Adrenal gland (tissue), 12 donors: ENCODE results near the gene CDK6. TPM values are rescaled to one million over a fixed set of nuclear protein-coding genes. Genes with fewer than 3 reads are reported as not detected.

ENCODE experiments used
- DNase-seq, 7 donors: peaks; one replicate each; pipeline ENCODE4 v3.0.0-alpha.2; 2019 to 2020
- H3K27ac ChIP-seq, 5 donors: fragments of 200-600 bp; sonication (generic) in 4 of 5; 1 replicate in 3 of 5; 2 replicates in 2 of 5; pipeline versions ENCODE4 v1.5.1 to v1.8.0; 2016 to 2020; ENCODE audit warnings: mild to moderate bottlenecking in 1 of 5
- H3K27me3 ChIP-seq: fragments of 200-600 bp; 2 replicates; pipeline ENCODE4 v1.8.0; 2021
- H3K36me3 ChIP-seq, 2 donors: fragments of 200-600 bp; replicated peaks in 1 of 2; 1 replicate in 1 of 2; 2 replicates in 1 of 2; pipeline versions ENCODE4 v1.5.1 to v1.8.0; 2018 to 2022
- H3K4me1 ChIP-seq, 2 donors: fragments of 200-600 bp; replicated peaks in 1 of 2; 1 replicate in 1 of 2; 2 replicates in 1 of 2; pipeline versions ENCODE4 v1.5.1 to v1.8.0; 2018 to 2021
- H3K4me3 ChIP-seq, 4 donors: fragments of 200-600 bp; sonication (generic) in 3 of 4; one replicate each; pipeline ENCODE4 v1.5.1; 2016 to 2018
- H3K9me3 ChIP-seq, 3 donors: fragments of 200-600 bp; sonication (generic) in 1 of 3; replicated peaks in 1 of 3; 1 replicate in 2 of 3; 2 replicates in 1 of 3; pipeline versions ENCODE4 v1.5.1 to v1.8.0; 2016 to 2021
- CTCF ChIP-seq, 6 experiments: fragments of 450-650 bp in 4 of 6; fragments of 200-600 bp in 2 of 6; sonication (generic) in 1 of 6; IDR thresholded peaks; 1 replicate in 5 of 6; 2 replicates in 1 of 6; pipeline versions ENCODE4 v1.5.1 to v1.8.0; 2016 to 2021; ENCODE audit warnings: antibody characterized with exemption in 6 of 6, mild to moderate bottlenecking in 2 of 6, moderate library complexity in 1 of 6
- POLR2A ChIP-seq, 2 donors: fragments of 450-650 bp; IDR thresholded peaks; one replicate each; pipeline ENCODE4 v1.6.1; 2017; ENCODE audit warnings: antibody characterized with exemption in 2 of 2, mild to moderate bottlenecking in 2 of 2, moderate library complexity in 1 of 2
- WGBS, 4 donors: extraction: QIAGEN DNeasy Blood & Tissue Kit in 2 of 4; methylation state at CpG; one replicate each; pipeline versions ENCODE4 v1.1.5 to v1.1.7; 2013 to 2017; 5-methylcytosine and 5-hydroxymethylcytosine counted together
- intact Hi-C, 2 donors: fragments of 100-400 bp; cut with DNase I; formaldehyde crosslinking; loops; one replicate each; pipeline versions ENCODE4 v1.14.1 to v1.15.0; 2022 to 2023
- polyA plus RNA-seq, 3 donors: library from polyadenylated mRNA; stranded (reverse); fragments of 200-250 nt in 2 of 3; fragments of 350-450 nt in 1 of 3; fragmentation: Illumina TruSeq in 1 of 3; extraction: RNeasy Lipid Tissue Mini Kit (QIAGEN cat#74804) in 1 of 3; gene quantifications; one replicate each; pipeline ENCODE4 v1.2.3, GENCODE V29; 2013 to 2014
- total RNA-seq, 9 donors: library from RNA; depleted of rRNA in 4 of 9; stranded (reverse); fragments of >200 nt in 4 of 9; fragments of 120-200 nt in 1 of 9; fragmentation: NEBNext Ultra II Directional in 1 of 9; extraction: Animal tissue kit (Norgen Biotek cat#: 25700) in 1 of 9; gene quantifications; one replicate each; pipeline versions ENCODE4 v1.1.0 to v1.2.4, GENCODE V29; 2013 to 2023
- donor health status: healthy with polysubstance abuse.
- donor health status: Bipolar disorder and iron deficiency.
- donor health status: DM: yes; HTN: yes; CAD: no.
- donor health status: DM: no; HTN: no; CAD: no.
- donor health status: DM: no; HTN: no; CAD: no.
- donor health status: DM: yes; HTN: yes; CAD: no.

Gene CDK6
- total and polyA plus RNA-seq, 12 donors: 2.5 to 151 (median 33.4) TPM

GRCh38 chr7:92631067-92631849 lies 205.1 kb downstream of the CDK6 start:
- Histone ChIP-seq H3K4me1 (peaks cover 11 to 47% of the 10 kb centered on the region in 2 donors), H3K27ac (no peak overlapping the region), H3K9me3 (no peaks in the 10 kb centered on the region), H3K27me3 (no peaks in the 10 kb centered on the region), H3K36me3 (no peaks in the 10 kb centered on the region), H3K4me3 (no peak overlapping the region)
- WGBS, 4 donors: 85 to 93% (median 89%) methylated on average over 5 of the region's 5 CpGs
- intact Hi-C loops: loop anchor here in 1 of 2 donors (10.0 kb wide), 1 partner anchor 54 kb away; no protein-coding TSS in a partner anchor
- TF ChIP-seq CTCF (IDR thresholded peaks at IDR 0.05) (no peak), POLR2A (IDR thresholded peaks at IDR 0.05) (no peak)
- no peak for DNase-seq

- no peak for TF ChIP-seq CTCF (IDR thresholded peaks at IDR 0.05)
- no peak for TF ChIP-seq POLR2A (IDR thresholded peaks at IDR 0.05)
- no peaks in the 10 kb centered on the region for H3K9me3 ChIP-seq
- peaks cover 17 to 43% of the 10 kb centered on the region in 2 donors for H3K4me1 ChIP-seq
- no peak for DNase-seq
- H3K27ac ChIP-seq: no peak overlapping the region
- intact Hi-C loops: loop anchor here (10.0 kb wide), 3 partner anchors 55 to 425 kb away; partner anchors contain the start of gene CDK6 (in 1 of the 2)
- no peaks in the 10 kb centered on the region for H3K27me3 ChIP-seq
- no peak overlapping the region for H3K4me3 ChIP-seq
- WGBS, 4 donors: 93 to 99% (median 98%) methylated on average over 2 of the region's 2 CpGs
- H3K36me3 ChIP-seq: no peaks in the 10 kb centered on the region
These were observed 206.6 kb downstream of the CDK6 start for GRCh38 chr7:92629779-92630178.

GRCh38 chr7:92627956-92628355 lies 208.4 kb downstream of the CDK6 start:
- Histone ChIP-seq H3K4me1 (peaks cover 7 to 25% of the 10 kb centered on the region in 2 donors), H3K9me3 (no peaks in the 10 kb centered on the region), H3K27me3 (no peaks in the 10 kb centered on the region), H3K36me3 (no peaks in the 10 kb centered on the region), H3K4me3 (no peak overlapping the region), H3K27ac (no peak overlapping the region)
- TF ChIP-seq POLR2A (IDR thresholded peaks at IDR 0.05) (no peak), CTCF (IDR thresholded peaks at IDR 0.05) (no peak)
- 96 to 100% (median 97%) methylated on average over 4 of the region's 4 CpGs for WGBS, 4 donors
- DNase-seq: no peak
- intact Hi-C loops: loop anchor here (10.0 kb wide), 2 partner anchors 207 to 427 kb away; partner anchors contain the start of gene CDK6 (in 1 of the 2)

- Histone ChIP-seq H3K27me3 (no peaks in the 10 kb centered on the region), H3K9me3 (no peaks in the 10 kb centered on the region), H3K4me1 (peaks cover 6 to 19% of the 10 kb centered on the region in 2 donors), H3K36me3 (no peaks in the 10 kb centered on the region), H3K4me3 (no peak overlapping the region), H3K27ac (no peak overlapping the region)
- WGBS, 4 donors: 86 to 91% (median 89%) methylated on average over 4 of the region's 4 CpGs
- DNase-seq: no peak
- intact Hi-C loops: loop anchor here (10.0 kb wide), 2 partner anchors 208 to 428 kb away; partner anchors contain the start of gene CDK6 (in 1 of the 2)
- TF ChIP-seq CTCF (IDR thresholded peaks at IDR 0.05): no peak
- TF ChIP-seq POLR2A (IDR thresholded peaks at IDR 0.05): no peak
These were observed 210.0 kb downstream of the CDK6 start for GRCh38 chr7:92626281-92626809.
